GM20000 (cell line): Measurements from ENCODE around the gene C1orf21.
"Not testable (repeated sequence)": the region's sequence is repeated elsewhere in the genome, so short reads cannot be mapped to it uniquely, and the experiment has no call there.

Experiments used
- DNase-seq: peaks from one replicate; pipeline ENCODE4 v3.0.0; 2012; ENCODE audit warnings: low spot score
- TF ChIP-seq, protein P1 (sequence below): IDR thresholded peaks from 2 replicates; pipeline ENCODE4 v1.5.1; 2012; ENCODE audit warnings: mild to moderate bottlenecking, control low read depth; ENCODE audit errors: extremely low read depth, missing control alignments

The C1orf21 gene

DNA sequence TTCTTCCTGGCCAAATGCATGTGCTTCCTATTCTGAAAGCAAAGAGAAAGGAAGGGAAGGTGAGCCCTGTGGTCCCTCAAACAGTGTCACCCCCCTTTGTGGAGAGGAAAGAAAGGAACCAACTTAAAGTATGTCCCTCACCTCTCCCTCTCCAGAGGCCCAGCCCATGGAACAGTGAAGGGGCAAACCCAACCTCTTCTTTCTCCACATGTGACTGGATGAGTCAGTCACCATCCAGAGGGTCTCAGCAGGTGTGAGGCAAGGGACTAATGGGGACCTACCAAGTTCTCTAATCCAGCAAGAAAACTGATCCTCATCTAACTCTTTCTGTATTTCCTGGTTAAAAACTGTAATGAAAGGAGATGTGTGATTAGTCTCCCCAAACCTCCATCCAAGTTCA is 222.2 kb downstream of the C1orf21 start:
- DNase-seq = no peak
- TF ChIP-seq, protein P1, sequence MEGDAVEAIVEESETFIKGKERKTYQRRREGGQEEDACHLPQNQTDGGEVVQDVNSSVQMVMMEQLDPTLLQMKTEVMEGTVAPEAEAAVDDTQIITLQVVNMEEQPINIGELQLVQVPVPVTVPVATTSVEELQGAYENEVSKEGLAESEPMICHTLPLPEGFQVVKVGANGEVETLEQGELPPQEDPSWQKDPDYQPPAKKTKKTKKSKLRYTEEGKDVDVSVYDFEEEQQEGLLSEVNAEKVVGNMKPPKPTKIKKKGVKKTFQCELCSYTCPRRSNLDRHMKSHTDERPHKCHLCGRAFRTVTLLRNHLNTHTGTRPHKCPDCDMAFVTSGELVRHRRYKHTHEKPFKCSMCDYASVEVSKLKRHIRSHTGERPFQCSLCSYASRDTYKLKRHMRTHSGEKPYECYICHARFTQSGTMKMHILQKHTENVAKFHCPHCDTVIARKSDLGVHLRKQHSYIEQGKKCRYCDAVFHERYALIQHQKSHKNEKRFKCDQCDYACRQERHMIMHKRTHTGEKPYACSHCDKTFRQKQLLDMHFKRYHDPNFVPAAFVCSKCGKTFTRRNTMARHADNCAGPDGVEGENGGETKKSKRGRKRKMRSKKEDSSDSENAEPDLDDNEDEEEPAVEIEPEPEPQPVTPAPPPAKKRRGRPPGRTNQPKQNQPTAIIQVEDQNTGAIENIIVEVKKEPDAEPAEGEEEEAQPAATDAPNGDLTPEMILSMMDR = no peak

DNA sequence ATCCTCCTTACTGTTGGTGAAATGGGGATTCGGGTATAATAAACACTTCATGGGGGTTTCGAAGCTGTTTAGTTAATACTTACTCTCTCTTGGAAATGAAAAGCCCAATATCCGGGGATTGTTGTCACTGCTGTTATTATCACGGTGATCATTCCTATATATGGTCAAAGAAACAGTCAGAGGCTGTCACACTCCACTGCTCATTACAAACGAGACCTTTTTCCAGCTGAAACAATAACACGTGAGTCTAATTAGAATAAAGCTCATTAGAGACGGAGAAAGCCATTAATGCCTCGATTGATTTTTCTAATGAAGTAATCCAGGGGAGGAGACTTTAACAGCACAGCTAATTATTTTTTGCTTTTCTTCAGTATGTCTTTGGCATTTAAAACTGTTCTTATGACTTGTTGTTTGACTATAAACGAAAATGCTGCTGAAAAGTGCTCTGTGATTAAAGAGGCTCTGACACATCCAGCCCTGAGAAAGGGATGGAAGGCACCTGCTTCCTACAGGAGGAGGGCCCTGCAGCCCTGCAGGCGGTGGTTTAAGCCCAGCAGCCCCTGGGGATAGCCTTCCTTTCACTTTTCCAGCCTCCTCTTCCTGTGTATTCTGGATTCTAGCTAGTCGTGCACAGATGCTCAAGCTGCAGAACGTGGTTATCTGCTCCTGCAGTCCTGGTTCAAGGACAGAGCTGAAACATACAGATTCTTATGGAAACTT is 224.2 kb downstream of the C1orf21 start:
- no peak for DNase-seq
- TF ChIP-seq, protein P1 = no peak

DNA sequence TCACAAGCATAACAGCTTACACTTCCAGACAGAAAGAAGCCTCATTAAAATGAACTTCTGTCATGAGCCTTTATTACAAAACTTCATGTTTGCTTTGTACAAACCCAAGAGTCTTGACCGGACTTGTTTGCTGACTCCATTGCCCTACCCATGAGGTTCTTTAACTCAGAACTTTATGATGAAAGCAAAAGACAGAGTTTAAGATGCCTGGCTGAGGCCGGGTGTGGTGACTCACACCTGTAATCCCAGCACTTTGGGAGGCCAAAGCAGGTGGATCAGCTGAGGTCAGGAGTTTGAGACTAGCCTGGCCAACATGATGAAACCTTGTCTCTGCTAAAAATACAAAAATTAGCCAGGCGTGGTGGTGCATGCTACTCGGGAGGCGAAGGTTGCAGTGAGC is 225.4 kb downstream of the C1orf21 start:
- DNase-seq = not testable (repeated sequence)

DNA sequence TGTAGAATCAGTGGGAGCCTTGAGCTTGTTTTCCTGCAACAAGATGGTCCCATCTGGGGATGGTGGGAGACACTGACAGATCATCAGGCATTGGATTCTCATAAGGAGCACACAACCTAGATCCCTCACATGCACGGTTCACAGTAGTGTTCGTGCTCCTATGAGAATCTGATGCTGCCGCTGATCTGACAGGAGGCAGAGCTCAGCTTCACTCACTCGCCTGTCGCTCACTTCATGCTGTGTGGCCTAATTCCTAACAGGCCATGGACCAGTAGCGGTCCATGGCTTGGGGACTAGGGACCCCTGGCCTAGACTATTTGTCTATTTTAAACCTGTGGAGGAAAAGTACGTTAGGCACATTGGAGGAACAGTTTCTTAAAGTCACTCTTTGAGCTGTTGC is 227.8 kb downstream of the C1orf21 start:
- DNase-seq = no peak
- TF ChIP-seq, protein P1 = no peak

DNA sequence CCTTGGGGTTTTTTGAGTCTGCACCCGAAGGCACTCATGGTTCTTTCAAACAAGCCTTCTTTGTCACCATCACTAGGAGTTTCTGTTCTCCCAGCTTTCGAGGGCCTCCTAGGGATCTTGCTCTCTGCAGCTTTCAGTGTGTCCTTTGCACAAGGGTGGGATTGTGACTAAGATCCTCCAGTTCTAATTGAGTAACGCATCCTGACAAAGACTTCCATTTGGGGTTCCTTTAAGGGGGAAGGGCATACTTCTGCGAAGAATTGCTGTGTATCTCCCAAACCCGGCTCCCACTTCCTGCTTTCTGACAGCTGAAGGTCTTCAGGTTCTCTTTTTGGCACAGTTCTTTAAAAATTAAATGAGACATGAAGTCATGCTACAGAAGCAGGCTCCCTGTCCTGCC is 228.5 kb downstream of the C1orf21 start:
- no peak for DNase-seq
- TF ChIP-seq, protein P1 = no peak

DNA sequence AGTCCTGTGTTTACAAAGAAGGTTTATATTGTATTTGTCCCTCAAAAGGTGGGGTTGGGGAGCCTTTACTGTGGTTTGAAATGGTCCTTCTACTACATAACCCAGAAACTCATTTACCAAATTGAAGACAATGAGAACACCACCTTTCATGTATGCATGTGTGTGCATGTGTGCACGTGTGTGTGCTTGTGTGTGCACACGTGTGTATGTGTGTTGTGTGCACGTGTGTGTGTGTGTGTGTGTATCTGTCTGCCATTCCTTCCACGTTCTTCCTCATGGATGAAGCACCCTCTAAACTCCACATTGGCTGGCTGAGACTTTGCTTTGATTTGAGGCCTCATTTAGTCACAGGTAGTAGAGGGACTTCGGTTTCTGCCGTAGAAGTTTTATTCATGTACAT is 229.7 kb downstream of the C1orf21 start:
- TF ChIP-seq, protein P1 = no peak

DNA sequence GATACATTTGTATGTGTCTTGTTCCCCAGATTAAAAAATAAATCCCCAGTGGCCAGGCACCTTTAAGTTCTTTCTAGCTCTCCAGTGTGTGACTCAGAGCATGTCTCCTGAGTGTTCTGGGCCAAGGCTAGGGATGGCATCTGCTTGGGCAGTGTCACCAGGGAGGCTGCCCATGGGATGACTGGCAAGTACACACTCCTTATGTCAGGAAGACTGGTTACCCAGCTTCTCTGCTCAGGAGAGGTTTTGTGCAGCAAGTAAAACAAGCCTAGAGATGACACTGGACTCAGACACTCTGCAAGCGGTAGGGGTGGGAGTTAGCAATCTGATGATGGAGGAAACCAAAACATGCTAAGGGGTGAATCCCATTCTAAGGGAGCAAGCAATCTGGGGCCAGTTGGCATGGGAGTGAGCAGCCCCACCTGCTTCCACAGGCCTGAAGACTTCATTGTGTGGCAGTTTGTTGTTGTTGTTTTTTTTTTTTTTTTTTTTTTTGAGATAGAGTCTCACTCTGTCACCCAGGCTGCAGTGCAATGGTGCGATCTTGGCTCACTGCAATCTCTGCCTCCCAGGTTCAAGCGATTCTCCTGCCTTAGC is 230.7 kb downstream of the C1orf21 start:
- no peak for DNase-seq

More for the DNA sequence above, 229.7 kb downstream of the C1orf21 start:
- no peak for DNase-seq

More for the DNA sequence above, 230.7 kb downstream of the C1orf21 start:
- TF ChIP-seq, protein P1 = no peak
